H1 (cell line): ENCODE measurements around the gene RPL3. TPM values are rescaled to one million over a fixed set of nuclear protein-coding genes. Genes with fewer than 3 reads are reported as not detected.

Experiments
- GTF2F1 ChIP-seq: IDR thresholded peaks from 2 replicates; pipeline ENCODE4 v1.6.1; 2012; ENCODE audit warnings: low read depth, low read length, improper control_type of control experiment, borderline replicate concordance
- MAFK ChIP-seq: IDR thresholded peaks from 2 replicates; pipeline ENCODE4 v1.6.1; 2012; ENCODE audit warnings: low read depth, mild to moderate bottlenecking, improper control_type of control experiment, low read length
- TCF12 ChIP-seq: IDR thresholded peaks from 2 replicates; pipeline ENCODE4 v1.6.1; 2011; ENCODE audit warnings: low read depth, mild to moderate bottlenecking, low read length
- polyA plus RNA-seq, 7 experiments: library from polyadenylated mRNA; depleted of rRNA in 3 of 7; stranded (reverse) in 5 of 7; unstranded in 2 of 7; fragments of >200 nt in 5 of 7; fragments of 200-250 nt in 2 of 7; gene quantifications; 1 replicate in 5 of 7; 2 replicates in 1 of 7; 4 replicates in 1 of 7; pipeline versions ENCODE4 v1.2.1 to v1.2.3, GENCODE V29; 2011 to 2013; ENCODE audit warnings: missing spikeins in 2 of 7, mixed read lengths in 2 of 7
- total RNA-seq: library from RNA; stranded (reverse); fragmentation: NEBNext Ultra II Directional; extraction: Animal tissue kit (Norgen Biotek cat#: 25700); gene quantifications from 2 replicates; pipeline ENCODE4 v1.2.1, GENCODE V29; 2021
- TF ChIP-seq, protein P1 (sequence below): IDR thresholded peaks from 2 replicates; pipeline ENCODE4 v1.6.1; 2012; ENCODE audit warnings: low read length, inconsistent platforms

The RPL3 gene
- total and polyA plus RNA-seq, 2 of the 8 experiments (the other 6 are each of a cell fraction or from before 2014, with no cell fraction given), result 2,865 to 5,466 TPM

DNA sequence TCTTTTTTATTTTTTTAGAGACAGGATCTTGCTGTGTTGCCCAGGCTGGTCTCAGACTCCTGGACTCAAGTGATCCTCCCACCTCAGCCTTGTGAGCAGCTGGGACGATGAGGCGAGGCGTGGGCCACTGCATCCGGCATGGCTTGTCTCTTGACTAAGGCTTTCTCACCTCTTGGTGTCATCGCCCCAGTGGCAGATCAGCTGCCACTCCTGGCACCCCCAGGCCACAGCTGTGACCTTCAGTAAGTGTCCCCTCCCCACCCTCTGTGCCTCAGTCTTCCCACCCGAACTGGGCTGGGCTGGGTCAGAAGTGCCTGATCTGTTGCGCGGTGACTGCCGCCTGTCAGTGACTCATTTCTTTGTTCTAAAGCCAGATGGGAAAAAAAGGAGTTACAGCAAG is 33.9 kb upstream of the RPL3 start (continued):
- TF ChIP-seq, protein P1, sequence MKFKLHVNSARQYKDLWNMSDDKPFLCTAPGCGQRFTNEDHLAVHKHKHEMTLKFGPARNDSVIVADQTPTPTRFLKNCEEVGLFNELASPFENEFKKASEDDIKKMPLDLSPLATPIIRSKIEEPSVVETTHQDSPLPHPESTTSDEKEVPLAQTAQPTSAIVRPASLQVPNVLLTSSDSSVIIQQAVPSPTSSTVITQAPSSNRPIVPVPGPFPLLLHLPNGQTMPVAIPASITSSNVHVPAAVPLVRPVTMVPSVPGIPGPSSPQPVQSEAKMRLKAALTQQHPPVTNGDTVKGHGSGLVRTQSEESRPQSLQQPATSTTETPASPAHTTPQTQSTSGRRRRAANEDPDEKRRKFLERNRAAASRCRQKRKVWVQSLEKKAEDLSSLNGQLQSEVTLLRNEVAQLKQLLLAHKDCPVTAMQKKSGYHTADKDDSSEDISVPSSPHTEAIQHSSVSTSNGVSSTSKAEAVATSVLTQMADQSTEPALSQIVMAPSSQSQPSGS, result no peak
- TF ChIP-seq MAFK (no peak), GTF2F1 (no peak), TCF12 (no peak)
- TF ChIP-seq, all 59 proteins: peak for 0
